ENCODE data around the gene LARP4B.

DNA sequence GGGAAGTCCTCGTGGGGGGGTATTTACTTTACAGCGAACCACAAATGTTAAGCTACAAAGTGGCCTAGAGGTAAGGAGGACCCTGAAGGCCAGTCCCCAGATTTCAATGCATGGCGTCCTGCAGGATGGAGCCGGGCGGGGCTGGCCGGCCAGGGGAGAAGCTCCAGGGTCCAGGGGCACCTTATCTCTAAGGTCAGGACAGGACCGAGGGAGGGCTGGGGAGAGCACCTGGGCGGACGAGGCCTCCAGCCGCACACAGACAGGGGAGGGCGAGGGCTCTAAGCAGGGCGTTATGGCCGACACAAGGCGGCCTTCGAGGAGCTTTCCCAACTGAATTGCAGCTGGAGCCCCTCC lies 145.7 kb downstream of the LARP4B start:
- TF ChIP-seq EZH2phosphoT487 (IDR thresholded peaks at IDR 0.05; ENCODE audit: borderline replicate concordance, low read depth) (no peak), NRF1 (IDR thresholded peaks at IDR 0.05; ENCODE audit: low read depth, low read length) (no peak), GABPA (IDR thresholded peaks at IDR 0.05; ENCODE audit: low read depth) (no peak), TAF1 (IDR thresholded peaks at IDR 0.05; ENCODE audit: borderline replicate concordance, low read depth, low read length) (no peak), MEF2A (IDR thresholded peaks at IDR 0.05; ENCODE audit: borderline replicate concordance, low read depth) (no peak), RXRA (IDR thresholded peaks at IDR 0.05; ENCODE audit: borderline replicate concordance, low read depth) (no peak), EP300 (IDR thresholded peaks at IDR 0.05; ENCODE audit: borderline replicate concordance in 1 of 2, low read depth in 1 of 2, low read length in 1 of 2) (no peak), RAD21 (IDR thresholded peaks at IDR 0.05; ENCODE audit: low read length) (no peak)
- TF ChIP-seq, protein P1, sequence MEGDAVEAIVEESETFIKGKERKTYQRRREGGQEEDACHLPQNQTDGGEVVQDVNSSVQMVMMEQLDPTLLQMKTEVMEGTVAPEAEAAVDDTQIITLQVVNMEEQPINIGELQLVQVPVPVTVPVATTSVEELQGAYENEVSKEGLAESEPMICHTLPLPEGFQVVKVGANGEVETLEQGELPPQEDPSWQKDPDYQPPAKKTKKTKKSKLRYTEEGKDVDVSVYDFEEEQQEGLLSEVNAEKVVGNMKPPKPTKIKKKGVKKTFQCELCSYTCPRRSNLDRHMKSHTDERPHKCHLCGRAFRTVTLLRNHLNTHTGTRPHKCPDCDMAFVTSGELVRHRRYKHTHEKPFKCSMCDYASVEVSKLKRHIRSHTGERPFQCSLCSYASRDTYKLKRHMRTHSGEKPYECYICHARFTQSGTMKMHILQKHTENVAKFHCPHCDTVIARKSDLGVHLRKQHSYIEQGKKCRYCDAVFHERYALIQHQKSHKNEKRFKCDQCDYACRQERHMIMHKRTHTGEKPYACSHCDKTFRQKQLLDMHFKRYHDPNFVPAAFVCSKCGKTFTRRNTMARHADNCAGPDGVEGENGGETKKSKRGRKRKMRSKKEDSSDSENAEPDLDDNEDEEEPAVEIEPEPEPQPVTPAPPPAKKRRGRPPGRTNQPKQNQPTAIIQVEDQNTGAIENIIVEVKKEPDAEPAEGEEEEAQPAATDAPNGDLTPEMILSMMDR (IDR thresholded peaks at IDR 0.05), result no peak
- TF ChIP-seq, protein P2, sequence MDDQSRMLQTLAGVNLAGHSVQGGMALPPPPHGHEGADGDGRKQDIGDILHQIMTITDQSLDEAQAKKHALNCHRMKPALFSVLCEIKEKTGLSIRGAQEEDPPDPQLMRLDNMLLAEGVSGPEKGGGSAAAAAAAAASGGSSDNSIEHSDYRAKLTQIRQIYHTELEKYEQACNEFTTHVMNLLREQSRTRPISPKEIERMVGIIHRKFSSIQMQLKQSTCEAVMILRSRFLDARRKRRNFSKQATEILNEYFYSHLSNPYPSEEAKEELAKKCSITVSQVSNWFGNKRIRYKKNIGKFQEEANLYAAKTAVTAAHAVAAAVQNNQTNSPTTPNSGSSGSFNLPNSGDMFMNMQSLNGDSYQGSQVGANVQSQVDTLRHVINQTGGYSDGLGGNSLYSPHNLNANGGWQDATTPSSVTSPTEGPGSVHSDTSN (IDR thresholded peaks at IDR 0.05), result no peak
- TF ChIP-seq, protein P3, sequence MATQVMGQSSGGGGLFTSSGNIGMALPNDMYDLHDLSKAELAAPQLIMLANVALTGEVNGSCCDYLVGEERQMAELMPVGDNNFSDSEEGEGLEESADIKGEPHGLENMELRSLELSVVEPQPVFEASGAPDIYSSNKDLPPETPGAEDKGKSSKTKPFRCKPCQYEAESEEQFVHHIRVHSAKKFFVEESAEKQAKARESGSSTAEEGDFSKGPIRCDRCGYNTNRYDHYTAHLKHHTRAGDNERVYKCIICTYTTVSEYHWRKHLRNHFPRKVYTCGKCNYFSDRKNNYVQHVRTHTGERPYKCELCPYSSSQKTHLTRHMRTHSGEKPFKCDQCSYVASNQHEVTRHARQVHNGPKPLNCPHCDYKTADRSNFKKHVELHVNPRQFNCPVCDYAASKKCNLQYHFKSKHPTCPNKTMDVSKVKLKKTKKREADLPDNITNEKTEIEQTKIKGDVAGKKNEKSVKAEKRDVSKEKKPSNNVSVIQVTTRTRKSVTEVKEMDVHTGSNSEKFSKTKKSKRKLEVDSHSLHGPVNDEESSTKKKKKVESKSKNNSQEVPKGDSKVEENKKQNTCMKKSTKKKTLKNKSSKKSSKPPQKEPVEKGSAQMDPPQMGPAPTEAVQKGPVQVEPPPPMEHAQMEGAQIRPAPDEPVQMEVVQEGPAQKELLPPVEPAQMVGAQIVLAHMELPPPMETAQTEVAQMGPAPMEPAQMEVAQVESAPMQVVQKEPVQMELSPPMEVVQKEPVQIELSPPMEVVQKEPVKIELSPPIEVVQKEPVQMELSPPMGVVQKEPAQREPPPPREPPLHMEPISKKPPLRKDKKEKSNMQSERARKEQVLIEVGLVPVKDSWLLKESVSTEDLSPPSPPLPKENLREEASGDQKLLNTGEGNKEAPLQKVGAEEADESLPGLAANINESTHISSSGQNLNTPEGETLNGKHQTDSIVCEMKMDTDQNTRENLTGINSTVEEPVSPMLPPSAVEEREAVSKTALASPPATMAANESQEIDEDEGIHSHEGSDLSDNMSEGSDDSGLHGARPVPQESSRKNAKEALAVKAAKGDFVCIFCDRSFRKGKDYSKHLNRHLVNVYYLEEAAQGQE (IDR thresholded peaks at IDR 0.05; ENCODE audit: low read depth, low read length), result no peak
